ENCODE results near the gene LCN2. TPM values are rescaled to one million over a fixed set of nuclear protein-coding genes. Genes with fewer than 3 reads are reported as not detected.
"Not testable (repeated sequence)": the region's sequence is repeated elsewhere in the genome, so short reads cannot be mapped to it uniquely, and the experiment has no call there.

LCN2 gene
- total and polyA plus RNA-seq, 12 donors: 0.33 to 48.2 (median 1.2) TPM; not detected in 3

DNA sequence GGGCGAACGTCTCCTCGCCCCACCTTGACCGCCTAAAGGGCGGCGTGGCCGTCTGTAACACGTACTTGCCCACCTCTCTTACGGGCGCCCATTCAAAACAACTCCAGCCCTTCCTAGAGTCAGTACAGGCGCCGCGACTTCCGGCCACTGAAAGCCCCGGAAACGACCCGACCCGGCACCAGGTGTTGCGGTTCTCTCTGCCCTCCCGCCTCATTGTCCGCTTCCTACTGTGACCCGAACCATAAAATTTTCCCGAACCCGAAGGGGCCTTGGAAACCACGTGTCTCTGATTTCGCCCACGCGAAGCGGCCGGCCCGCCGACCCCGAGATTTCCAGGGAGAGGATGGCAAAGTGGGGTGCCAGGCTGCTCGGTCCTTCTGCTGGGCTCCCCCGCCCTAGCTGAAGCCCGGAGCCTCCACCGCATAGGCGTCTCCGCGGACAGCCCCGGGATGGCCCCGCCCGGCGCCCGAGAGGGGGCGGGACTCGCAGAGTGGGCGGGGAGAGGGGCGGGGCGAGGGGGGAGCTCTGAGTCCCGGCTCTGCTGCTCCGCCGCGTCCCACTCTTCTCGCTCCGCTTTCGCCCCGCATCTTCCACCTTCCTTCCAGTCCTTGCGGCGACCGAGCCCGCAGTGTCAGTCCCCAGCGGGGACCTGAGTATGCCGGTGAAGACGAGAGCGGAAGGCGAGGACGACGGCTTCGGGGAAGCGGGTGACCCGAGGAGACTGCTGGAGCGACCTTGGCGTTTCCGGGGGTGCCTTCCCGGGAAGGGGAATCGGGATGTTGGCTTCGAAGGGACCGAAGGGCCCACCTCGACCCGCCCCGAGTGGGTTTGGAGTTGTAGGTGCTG is 21.0 kb upstream of the LCN2 start:
- Histone ChIP-seq H3K36me3 (replicated peaks in 1 of 2) (peaks cover 0 to 20% of the 10 kb centered on the region in 2 donors), H3K4me1 (replicated peaks in 1 of 2) (peaks cover 21 to 29% of the 10 kb centered on the region in 2 donors), H3K27ac (peak overlapping the region; percentile 90 to 98 (median 95)), H3K4me3 (peak overlapping the region; percentile 77 to 94 (median 84)), H3K27me3 (no peaks in the 10 kb centered on the region), H3K9me3 (replicated peaks in 1 of 3) (no peaks in the 10 kb centered on the region)
- WGBS, 4 donors: 0 to 2% (median 0%) methylated on average over 12 to 82 of the region's 82 CpGs
- DNase-seq: peak; percentile 83 to 88 (median 85)
- intact Hi-C loops (cut with DNase I): no loop called here
- TF ChIP-seq, protein P1, sequence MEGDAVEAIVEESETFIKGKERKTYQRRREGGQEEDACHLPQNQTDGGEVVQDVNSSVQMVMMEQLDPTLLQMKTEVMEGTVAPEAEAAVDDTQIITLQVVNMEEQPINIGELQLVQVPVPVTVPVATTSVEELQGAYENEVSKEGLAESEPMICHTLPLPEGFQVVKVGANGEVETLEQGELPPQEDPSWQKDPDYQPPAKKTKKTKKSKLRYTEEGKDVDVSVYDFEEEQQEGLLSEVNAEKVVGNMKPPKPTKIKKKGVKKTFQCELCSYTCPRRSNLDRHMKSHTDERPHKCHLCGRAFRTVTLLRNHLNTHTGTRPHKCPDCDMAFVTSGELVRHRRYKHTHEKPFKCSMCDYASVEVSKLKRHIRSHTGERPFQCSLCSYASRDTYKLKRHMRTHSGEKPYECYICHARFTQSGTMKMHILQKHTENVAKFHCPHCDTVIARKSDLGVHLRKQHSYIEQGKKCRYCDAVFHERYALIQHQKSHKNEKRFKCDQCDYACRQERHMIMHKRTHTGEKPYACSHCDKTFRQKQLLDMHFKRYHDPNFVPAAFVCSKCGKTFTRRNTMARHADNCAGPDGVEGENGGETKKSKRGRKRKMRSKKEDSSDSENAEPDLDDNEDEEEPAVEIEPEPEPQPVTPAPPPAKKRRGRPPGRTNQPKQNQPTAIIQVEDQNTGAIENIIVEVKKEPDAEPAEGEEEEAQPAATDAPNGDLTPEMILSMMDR (IDR thresholded peaks at IDR 0.05): no peak
- peak; percentile 14 to 33 for TF ChIP-seq POLR2A (IDR thresholded peaks at IDR 0.05)

DNA sequence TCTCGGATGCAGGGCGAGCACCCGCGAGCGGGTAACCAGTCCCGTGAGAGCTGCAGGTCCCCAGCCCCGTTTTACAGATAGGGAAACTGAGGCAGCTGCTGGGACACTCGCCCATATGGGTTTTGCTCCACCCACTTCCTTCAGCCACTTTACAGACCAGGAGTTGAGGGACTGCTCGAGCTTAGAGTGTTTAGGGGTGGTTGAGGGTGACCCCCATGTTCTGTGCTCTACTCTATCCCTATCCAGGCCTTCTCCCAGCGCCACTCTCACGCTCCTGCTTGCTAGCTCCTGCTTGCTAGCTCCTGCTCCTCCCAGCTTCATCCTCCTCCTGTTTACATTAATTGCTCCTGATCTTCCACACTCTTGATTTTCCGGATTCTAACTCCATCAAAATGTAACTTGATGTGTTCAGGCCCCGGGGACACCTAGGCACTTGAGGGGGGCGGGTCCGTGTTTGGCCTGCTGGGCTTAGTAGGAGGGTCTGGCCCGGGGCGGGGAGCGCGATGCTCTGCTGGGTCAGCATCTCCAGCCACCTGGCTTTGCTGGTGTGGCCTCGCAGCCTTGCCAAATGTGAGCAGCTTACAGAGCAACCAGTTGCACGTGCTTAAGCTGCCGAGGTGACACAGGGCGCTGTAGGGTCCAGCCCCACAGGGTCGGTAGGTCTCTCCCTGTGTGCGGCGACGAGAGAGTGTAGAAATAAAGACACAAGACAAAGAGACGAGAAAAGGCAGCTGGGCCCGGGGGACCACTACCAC is 20.2 kb upstream of the LCN2 start:
- 58 to 76% (median 60%) methylated on average over 19 to 29 of the region's 29 CpGs for WGBS, 4 donors
- peak overlapping the region; percentile 77 to 94 (median 82) for H3K4me3 ChIP-seq
- H3K27me3 ChIP-seq: no peaks in the 10 kb centered on the region
- H3K9me3 ChIP-seq (replicated peaks in 1 of 3): no peaks in the 10 kb centered on the region
- peak overlapping the region in 4 of 5 donors; percentile 90 to 96 (median 92) for H3K27ac ChIP-seq
- TF ChIP-seq, protein P1 (IDR thresholded peaks at IDR 0.05): no peak
- TF ChIP-seq POLR2A (IDR thresholded peaks at IDR 0.05): no peak
- H3K4me1 ChIP-seq (replicated peaks in 1 of 2): peaks cover 21 to 29% of the 10 kb centered on the region in 2 donors
- intact Hi-C loops (cut with DNase I): no loop called here
- peak in 1 of 7 donors; percentile 24 for DNase-seq
- peaks cover 0 to 12% of the 10 kb centered on the region in 2 donors for H3K36me3 ChIP-seq (replicated peaks in 1 of 2)

DNA sequence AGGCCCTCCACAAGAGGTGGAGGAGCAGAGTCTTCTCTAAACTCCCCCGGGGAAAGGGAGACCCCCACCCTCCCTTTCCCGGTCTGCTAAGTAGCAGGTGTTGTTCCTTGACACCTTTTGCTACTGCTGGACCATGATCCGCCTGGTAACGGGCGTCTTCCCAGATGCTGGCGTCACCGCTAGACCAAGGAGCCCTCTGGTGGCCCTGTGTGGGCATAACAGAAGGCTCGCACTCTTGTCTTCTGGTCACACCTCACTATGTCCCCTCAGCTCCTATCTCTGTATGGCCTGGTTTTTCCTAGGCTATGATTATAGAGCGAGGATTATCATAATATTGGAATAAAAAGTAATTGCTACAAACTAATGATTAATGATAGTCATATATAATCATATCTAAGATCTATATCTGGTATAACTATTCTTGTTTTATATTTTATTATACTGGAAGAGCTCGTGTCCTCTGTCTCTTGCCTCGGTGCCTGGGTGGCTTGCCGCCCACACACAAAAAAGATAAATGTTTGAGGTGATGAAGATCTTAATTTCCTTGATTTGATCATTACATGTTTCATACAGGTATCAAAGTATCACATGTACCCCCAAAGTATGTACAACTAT is 19.2 kb upstream of the LCN2 start:
- H3K9me3 ChIP-seq (replicated peaks in 1 of 3); H3K4me3 ChIP-seq; H3K27me3 ChIP-seq; H3K27ac ChIP-seq; H3K36me3 ChIP-seq (replicated peaks in 1 of 2); intact Hi-C loops (cut with DNase I): not testable (repeated sequence)
- 22 to 60% (median 24%) methylated on average over 5 to 12 of the region's 12 CpGs for WGBS, 4 donors
- peak in 5 of 7 donors; percentile 45 to 90 (median 71) for DNase-seq
- TF ChIP-seq, protein P1 (IDR thresholded peaks at IDR 0.05): peak; percentile 16 to 52 (median 28)
- H3K4me1 ChIP-seq (replicated peaks in 1 of 2): peaks cover 21 to 26% of the 10 kb centered on the region in 2 donors

DNA sequence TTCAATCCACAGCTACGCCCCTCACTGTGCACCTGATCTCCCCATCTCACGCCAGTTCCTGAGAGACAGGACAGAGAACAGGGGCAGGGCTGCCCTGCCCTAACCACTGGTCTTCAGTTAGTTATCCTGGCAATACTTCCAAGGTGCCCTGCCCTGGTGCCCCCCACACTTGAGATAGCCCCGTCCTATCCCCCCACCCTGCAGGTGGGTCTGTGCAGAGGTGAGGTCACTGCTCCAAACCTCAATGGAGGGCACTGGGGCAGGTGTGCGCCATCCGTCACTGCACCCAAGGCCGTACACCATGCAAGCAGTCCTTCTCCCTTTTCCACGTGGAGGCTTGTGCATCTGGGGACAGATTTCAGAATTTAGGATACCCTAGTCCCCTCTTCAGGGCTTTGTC is 18.6 kb upstream of the LCN2 start:
- H3K4me3 ChIP-seq; H3K9me3 ChIP-seq (replicated peaks in 1 of 3); H3K27me3 ChIP-seq; intact Hi-C loops (cut with DNase I); H3K27ac ChIP-seq; H3K36me3 ChIP-seq (replicated peaks in 1 of 2): not testable (repeated sequence)
- 46 to 66% (median 55%) methylated on average over 5 to 7 of the region's 7 CpGs for WGBS, 4 donors
- peaks cover 17 to 21% of the 10 kb centered on the region in 2 donors for H3K4me1 ChIP-seq (replicated peaks in 1 of 2)
- DNase-seq: peak in 1 of 7 donors; percentile 14

DNA sequence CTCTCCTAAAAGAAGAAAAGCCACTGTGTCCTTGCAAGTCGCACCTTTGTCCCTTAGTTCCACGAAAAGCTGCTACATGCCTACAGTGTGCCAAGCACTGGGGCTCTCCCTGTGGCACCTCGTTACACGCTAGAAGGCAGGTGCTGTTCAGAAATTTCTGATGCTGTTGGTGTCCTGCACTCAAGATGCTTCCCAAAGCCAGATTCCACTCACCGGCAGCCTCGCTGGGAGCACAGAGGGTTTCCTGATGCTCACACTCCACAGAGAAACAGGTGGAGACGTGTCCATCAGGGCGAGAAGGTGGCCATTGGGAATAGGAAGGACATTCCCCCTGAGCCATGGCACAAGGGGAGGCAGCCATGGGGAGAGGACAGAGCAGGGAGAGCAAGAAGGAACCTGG is 17.9 kb upstream of the LCN2 start:
- H3K4me3 ChIP-seq; H3K9me3 ChIP-seq (replicated peaks in 1 of 3); H3K27ac ChIP-seq; intact Hi-C loops (cut with DNase I); H3K27me3 ChIP-seq; H3K36me3 ChIP-seq (replicated peaks in 1 of 2): not testable (repeated sequence)
- DNase-seq: peak in 1 of 7 donors; percentile 12
- peaks cover 12 to 14% of the 10 kb centered on the region in 2 donors for H3K4me1 ChIP-seq (replicated peaks in 1 of 2)
- 76 to 82% (median 80%) methylated on average over 7 to 8 of the region's 8 CpGs for WGBS, 4 donors

DNA sequence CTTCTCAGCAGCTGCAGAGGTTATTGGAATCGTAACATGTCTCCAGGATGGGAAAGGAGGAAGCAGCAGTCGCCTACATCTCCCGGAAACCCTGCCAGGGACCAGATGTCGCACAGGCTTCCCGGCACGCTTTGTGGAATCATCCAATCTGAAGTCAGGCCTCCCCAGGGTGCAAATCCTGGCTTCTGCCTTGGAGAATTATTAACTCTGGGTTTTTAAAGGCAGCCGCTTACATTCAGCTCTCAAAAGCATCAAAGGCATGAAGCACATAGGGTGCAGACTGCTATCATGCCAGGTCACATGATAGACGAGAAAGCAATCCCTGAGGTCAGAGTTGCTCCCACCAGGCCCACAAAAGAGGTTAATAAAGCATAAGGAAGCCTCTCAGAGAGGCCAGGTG is 17.1 kb upstream of the LCN2 start:
- intact Hi-C loops (cut with DNase I); H3K36me3 ChIP-seq (replicated peaks in 1 of 2); H3K27ac ChIP-seq; H3K4me3 ChIP-seq; DNase-seq; H3K9me3 ChIP-seq (replicated peaks in 1 of 3); H3K4me1 ChIP-seq (replicated peaks in 1 of 2); H3K27me3 ChIP-seq: not testable (repeated sequence)
- WGBS, 4 donors: 51 to 54% (median 52%) methylated on average over 7 to 8 of the region's 8 CpGs

DNA sequence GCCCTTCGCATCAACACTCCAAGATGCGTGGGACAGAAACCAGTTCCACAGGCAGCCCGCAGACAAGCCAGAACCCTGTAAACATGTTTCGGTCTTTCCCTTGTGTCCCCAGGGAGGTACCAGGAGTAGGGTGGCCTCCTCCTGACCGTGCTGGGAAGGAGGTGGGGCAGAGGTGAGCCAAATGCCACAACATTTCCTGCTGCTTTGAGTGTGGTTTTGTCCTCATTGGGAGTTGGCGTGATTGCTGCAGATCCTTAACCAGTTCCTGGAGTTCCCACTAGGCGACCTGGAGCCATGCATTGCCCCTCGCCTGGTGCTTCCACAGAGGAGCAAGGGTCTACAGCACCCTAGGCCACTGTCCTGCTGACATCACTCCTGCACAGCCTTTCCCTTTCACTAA is 13.7 kb upstream of the LCN2 start:
- H3K27ac ChIP-seq; intact Hi-C loops (cut with DNase I); H3K36me3 ChIP-seq (replicated peaks in 1 of 2); H3K4me1 ChIP-seq (replicated peaks in 1 of 2); H3K4me3 ChIP-seq; H3K27me3 ChIP-seq; DNase-seq; H3K9me3 ChIP-seq (replicated peaks in 1 of 3): not testable (repeated sequence)
- WGBS, 4 donors: 80 to 96% (median 86%) methylated on average over 3 to 8 of the region's 8 CpGs

Data from adrenal gland (tissue), 12 donors.